Adrenal gland (tissue), 12 donors: Measurements from ENCODE around the gene THAP9. TPM values are rescaled to one million over a fixed set of nuclear protein-coding genes. Genes with fewer than 3 reads are reported as not detected.

ENCODE experiments used
- DNase-seq, 7 donors: peaks; one replicate each; pipeline ENCODE4 v3.0.0-alpha.2; 2019 to 2020
- H3K27ac ChIP-seq, 5 donors: fragments of 200-600 bp; sonication (generic) in 4 of 5; 1 replicate in 3 of 5; 2 replicates in 2 of 5; pipeline versions ENCODE4 v1.5.1 to v1.8.0; 2016 to 2020; ENCODE audit warnings: mild to moderate bottlenecking in 1 of 5
- H3K27me3 ChIP-seq: fragments of 200-600 bp; 2 replicates; pipeline ENCODE4 v1.8.0; 2021
- H3K36me3 ChIP-seq, 2 donors: fragments of 200-600 bp; replicated peaks in 1 of 2; 1 replicate in 1 of 2; 2 replicates in 1 of 2; pipeline versions ENCODE4 v1.5.1 to v1.8.0; 2018 to 2022
- H3K4me1 ChIP-seq, 2 donors: fragments of 200-600 bp; replicated peaks in 1 of 2; 1 replicate in 1 of 2; 2 replicates in 1 of 2; pipeline versions ENCODE4 v1.5.1 to v1.8.0; 2018 to 2021
- H3K4me3 ChIP-seq, 4 donors: fragments of 200-600 bp; sonication (generic) in 3 of 4; one replicate each; pipeline ENCODE4 v1.5.1; 2016 to 2018
- H3K9me3 ChIP-seq, 3 donors: fragments of 200-600 bp; sonication (generic) in 1 of 3; replicated peaks in 1 of 3; 1 replicate in 2 of 3; 2 replicates in 1 of 3; pipeline versions ENCODE4 v1.5.1 to v1.8.0; 2016 to 2021
- CTCF ChIP-seq, 6 experiments: fragments of 450-650 bp in 4 of 6; fragments of 200-600 bp in 2 of 6; sonication (generic) in 1 of 6; IDR thresholded peaks; 1 replicate in 5 of 6; 2 replicates in 1 of 6; pipeline versions ENCODE4 v1.5.1 to v1.8.0; 2016 to 2021; ENCODE audit warnings: antibody characterized with exemption in 6 of 6, mild to moderate bottlenecking in 2 of 6, moderate library complexity in 1 of 6
- POLR2A ChIP-seq, 2 donors: fragments of 450-650 bp; IDR thresholded peaks; one replicate each; pipeline ENCODE4 v1.6.1; 2017; ENCODE audit warnings: antibody characterized with exemption in 2 of 2, mild to moderate bottlenecking in 2 of 2, moderate library complexity in 1 of 2
- WGBS, 4 donors: extraction: QIAGEN DNeasy Blood & Tissue Kit in 2 of 4; methylation state at CpG; one replicate each; pipeline versions ENCODE4 v1.1.5 to v1.1.7; 2013 to 2017; 5-methylcytosine and 5-hydroxymethylcytosine counted together
- intact Hi-C, 2 donors: fragments of 100-400 bp; cut with DNase I; formaldehyde crosslinking; loops; one replicate each; pipeline versions ENCODE4 v1.14.1 to v1.15.0; 2022 to 2023
- polyA plus RNA-seq, 3 donors: library from polyadenylated mRNA; stranded (reverse); fragments of 200-250 nt in 2 of 3; fragments of 350-450 nt in 1 of 3; fragmentation: Illumina TruSeq in 1 of 3; extraction: RNeasy Lipid Tissue Mini Kit (QIAGEN cat#74804) in 1 of 3; gene quantifications; one replicate each; pipeline ENCODE4 v1.2.3, GENCODE V29; 2013 to 2014
- total RNA-seq, 9 donors: library from RNA; depleted of rRNA in 4 of 9; stranded (reverse); fragments of >200 nt in 4 of 9; fragments of 120-200 nt in 1 of 9; fragmentation: NEBNext Ultra II Directional in 1 of 9; extraction: Animal tissue kit (Norgen Biotek cat#: 25700) in 1 of 9; gene quantifications; one replicate each; pipeline versions ENCODE4 v1.1.0 to v1.2.4, GENCODE V29; 2013 to 2023
- donor health status: healthy with polysubstance abuse.
- donor health status: Bipolar disorder and iron deficiency.
- donor health status: DM: yes; HTN: yes; CAD: no.
- donor health status: DM: no; HTN: no; CAD: no.
- donor health status: DM: no; HTN: no; CAD: no.
- donor health status: DM: yes; HTN: yes; CAD: no.

The THAP9 gene
- total and polyA plus RNA-seq, 12 donors = 2.2 to 12.3 (median 4.0) TPM

- TF ChIP-seq CTCF (IDR thresholded peaks at IDR 0.05) (no peak), POLR2A (IDR thresholded peaks at IDR 0.05) (no peak)
- no peak for DNase-seq
- no peak overlapping the region for H3K4me3 ChIP-seq
- WGBS, 4 donors = 90 to 94% (median 92%) methylated on average over 8 of the region's 8 CpGs
- H3K27ac ChIP-seq = peak overlapping the region in 1 of 5 donors; percentile 77
- no peaks in the 10 kb centered on the region for H3K9me3 ChIP-seq
- no peaks in the 10 kb centered on the region for H3K27me3 ChIP-seq
- peaks cover 0 to 16% of the 10 kb centered on the region in 2 donors for H3K4me1 ChIP-seq
- peaks cover 0 to 81% of the 10 kb centered on the region in 2 donors for H3K36me3 ChIP-seq
- intact Hi-C loops = no loop called here
These were observed 33.7 kb upstream of the THAP9 start for GRCh38 chr4:82866706-82867385.

GRCh38 chr4:82868572-82868971, 32.0 kb upstream of the THAP9 start:
- no peak for DNase-seq
- Histone ChIP-seq H3K9me3 (no peaks in the 10 kb centered on the region), H3K27ac (no peak overlapping the region), H3K4me1 (peaks cover 0 to 16% of the 10 kb centered on the region in 2 donors), H3K27me3 (no peaks in the 10 kb centered on the region), H3K4me3 (no peak overlapping the region), H3K36me3 (peaks cover 0 to 84% of the 10 kb centered on the region in 2 donors)
- intact Hi-C loops = no loop called here
- no peak for TF ChIP-seq POLR2A (IDR thresholded peaks at IDR 0.05)
- no peak for TF ChIP-seq CTCF (IDR thresholded peaks at IDR 0.05)
- WGBS, 4 donors = 95 to 98% (median 97%) methylated on average over 5 of the region's 5 CpGs

- peaks cover 0 to 48% of the 10 kb centered on the region in 2 donors for H3K4me1 ChIP-seq
These were observed 15.1 kb upstream of the THAP9 start for GRCh38 chr4:82885410-82885809.

More at GRCh38 chr4:82885410-82885809, 15.1 kb upstream of the THAP9 start:
- Histone ChIP-seq H3K4me3 (no peak overlapping the region), H3K36me3 (peaks cover 0 to 6% of the 10 kb centered on the region in 2 donors), H3K9me3 (no peaks in the 10 kb centered on the region), H3K27ac (peak overlapping the region in 1 of 5 donors; percentile 4), H3K27me3 (no peaks in the 10 kb centered on the region)
- no peak for TF ChIP-seq POLR2A (IDR thresholded peaks at IDR 0.05)
- TF ChIP-seq CTCF (IDR thresholded peaks at IDR 0.05) = no peak
- intact Hi-C loops = loop anchor here in 1 of 2 donors (10.0 kb wide), 1 partner anchor 61 kb away; no protein-coding TSS in a partner anchor
- no peak for DNase-seq
